HCT116 (cell line): Measurements from ENCODE around the gene ZNRF2. TPM values are rescaled to one million over a fixed set of nuclear protein-coding genes. Genes with fewer than 3 reads are reported as not detected.

Experiments used
- ATAC-seq: fragments of 200-7000 bp; cut with Tn5 transposase; 2 replicates; pipeline ENCODE4 v1.9.1; 2020; ENCODE audit warnings: mild to moderate bottlenecking, moderate library complexity
- BruUV-seq: library from RNA; stranded (reverse); fragments of 400-500 nt; replicated peaks from 2 replicates; lab custom pipeline; 2021; lab: Mats Ljungman, UMichigan
- CTCF ChIA-PET: fragments of 300-600 bp; sonication (Branson Sonifier 250); formaldehyde crosslinking; loops from one replicate; lab custom pipeline; 2021; ENCODE audit warnings: antibody characterized with exemption; lab: Charles Lee
- POLR2A ChIA-PET: fragments of 300-600, 350-600 bp; sonication (Branson Sonifier 250); formaldehyde crosslinking; loops from one replicate; lab custom pipeline; 2021; ENCODE audit warnings: antibody characterized with exemption; lab: Charles Lee
- RAD21 ChIA-PET, 2 experiments: fragments of 300-600 bp; sonication (Branson Sonifier 250); formaldehyde crosslinking; loops; one replicate each; lab custom pipeline; 2023; ENCODE audit warnings: low total read pairs in 2 of 2; ENCODE audit not compliant: uncharacterized antibody in 2 of 2, unreplicated experiment in 2 of 2, low non-redundant PET in 1 of 2; lab: Charles Lee
- DNase-seq: peaks from one replicate; pipeline ENCODE4 v3.0.0-alpha.2; 2010; ENCODE audit warnings: low read depth, low spot score
- H2AFZ ChIP-seq: fragments of 200-600 bp; shearing (Covaris generic), sonication (generic); 2 replicates; pipeline ENCODE4 v1.6.1; 2017; ENCODE audit warnings: low read depth, mixed run types, mixed read lengths, antibody characterized with exemption, low read length; ENCODE audit not compliant: poor library complexity, severe bottlenecking
- H3K27ac ChIP-seq: 2 replicates; pipeline ENCODE4 v1.5.1; 2012; ENCODE audit warnings: low read depth, low read length
- H3K27me3 ChIP-seq: fragments of 200-600 bp; sonication (generic); 2 replicates; pipeline ENCODE4 v1.6.1; 2016; ENCODE audit warnings: mixed run types, low read length, mixed read lengths; ENCODE audit not compliant: insufficient read depth
- H3K36me3 ChIP-seq, 2 experiments: fragments of 200-500 bp in 1 of 2; fragments of 200-600 bp in 1 of 2; sonication (Bioruptor generic) in 1 of 2; sonication (generic) in 1 of 2; 2 replicates each; pipeline versions ENCODE4 v1.5.1 to v1.6.1; 2014 to 2016; ENCODE audit warnings: low read length in 2 of 2, inconsistent platforms in 1 of 2, mixed read lengths in 1 of 2, mixed run types in 1 of 2; ENCODE audit not compliant: insufficient read depth in 2 of 2, control insufficient read depth in 1 of 2
- H3K4me1 ChIP-seq, 2 experiments: fragments of 200-600 bp in 1 of 2; sonication (generic) in 1 of 2; 2 replicates each; pipeline versions ENCODE4 v1.5.1 to v1.6.1; 2012 to 2017; ENCODE audit warnings: low read length in 2 of 2, inconsistent platforms in 1 of 2, mild to moderate bottlenecking in 1 of 2, mixed read lengths in 1 of 2, mixed run types in 1 of 2, moderate library complexity in 1 of 2; ENCODE audit not compliant: insufficient read depth in 2 of 2, control insufficient read depth in 1 of 2
- H3K4me2 ChIP-seq: fragments of 200-600 bp; sonication (generic); 2 replicates; pipeline ENCODE4 v1.6.1; 2017; ENCODE audit warnings: mixed run types, low read length, mixed read lengths
- H3K4me3 ChIP-seq, 2 experiments: fragments of 200-600 bp in 1 of 2; sonication (generic) in 1 of 2; replicated peaks in 1 of 2; 2 replicates each; pipeline ENCODE4 v1.5.1; 2011 to 2016; ENCODE audit warnings: low read length in 2 of 2, control low read depth in 1 of 2, low read depth in 1 of 2, mild to moderate bottlenecking in 1 of 2, mixed read lengths in 1 of 2, mixed run types in 1 of 2
- H3K79me2 ChIP-seq: fragments of 200-600 bp; sonication (generic); 2 replicates; pipeline ENCODE4 v1.6.1; 2017; ENCODE audit warnings: mild to moderate bottlenecking, mixed run types, low read length, moderate library complexity, mixed read lengths; ENCODE audit not compliant: insufficient read depth
- H3K9ac ChIP-seq: fragments of 200-600 bp; sonication (generic); 2 replicates; pipeline ENCODE4 v1.6.1; 2016; ENCODE audit warnings: low read length, mixed read lengths
- H3K9me2 ChIP-seq: fragments of 200-600 bp; sonication (generic), shearing (Covaris generic); 2 replicates; pipeline ENCODE4 v1.6.1; 2017; ENCODE audit warnings: mixed run types, mild to moderate bottlenecking, moderate library complexity; ENCODE audit not compliant: insufficient read depth
- H3K9me3 ChIP-seq, 2 experiments: fragments of 200-500 bp in 1 of 2; fragments of 200-600 bp in 1 of 2; sonication (Bioruptor generic) in 1 of 2; sonication (generic) in 1 of 2; 2 replicates each; pipeline ENCODE4 v1.6.1; 2014 to 2017; ENCODE audit warnings: low read length in 2 of 2, mixed read lengths in 2 of 2, inconsistent platforms in 1 of 2, low read depth in 1 of 2, mild to moderate bottlenecking in 1 of 2, mixed run types in 1 of 2, moderate library complexity in 1 of 2; ENCODE audit not compliant: control insufficient read depth in 1 of 2, insufficient read depth in 1 of 2
- H4K20me1 ChIP-seq: fragments of 200-600 bp; sonication (generic), shearing (Covaris generic); 2 replicates; pipeline ENCODE4 v1.6.1; 2017; ENCODE audit warnings: mixed run types, mild to moderate bottlenecking, moderate library complexity; ENCODE audit not compliant: insufficient read depth
- ATF3 ChIP-seq: IDR thresholded peaks from 2 replicates; pipeline ENCODE4 v1.6.1; 2012
- CBX3 ChIP-seq: IDR thresholded peaks from 2 replicates; pipeline ENCODE4 v1.6.1; 2012; ENCODE audit warnings: low read depth
- CEBPB ChIP-seq: IDR thresholded peaks from 2 replicates; pipeline ENCODE4 v1.6.1; 2012; ENCODE audit warnings: low read depth
- ELF1 ChIP-seq: IDR thresholded peaks from 2 replicates; pipeline ENCODE4 v1.6.1; 2012; ENCODE audit warnings: low read depth, borderline replicate concordance
- EZH2 ChIP-seq: fragments of 200-600 bp; sonication (generic); IDR thresholded peaks from 2 replicates; pipeline ENCODE4 v1.6.1; 2017; ENCODE audit warnings: antibody characterized with exemption, mixed run types
- EZH2phosphoT487 ChIP-seq: fragments of 200-600 bp; IDR thresholded peaks from 2 replicates; pipeline ENCODE4 v1.6.1; 2018; ENCODE audit warnings: antibody characterized with exemption, borderline replicate concordance
- FOSL1 ChIP-seq: IDR thresholded peaks from 2 replicates; pipeline ENCODE4 v1.6.1; 2012; ENCODE audit warnings: low read depth
- MAX ChIP-seq: IDR thresholded peaks from 2 replicates; pipeline ENCODE4 v1.6.1; 2012
- POLR2AphosphoS5 ChIP-seq: IDR thresholded peaks from 2 replicates; pipeline ENCODE4 v1.6.1; 2011; ENCODE audit warnings: mild to moderate bottlenecking, low read depth, low read length, moderate library complexity
- RAD21 ChIP-seq: IDR thresholded peaks from 2 replicates; pipeline ENCODE4 v1.6.1; 2012; ENCODE audit warnings: low read depth, mild to moderate bottlenecking
- SIN3A ChIP-seq: IDR thresholded peaks from 2 replicates; pipeline ENCODE4 v1.6.1; 2012; ENCODE audit warnings: low read depth
- SRF ChIP-seq: IDR thresholded peaks from 2 replicates; pipeline ENCODE4 v1.6.1; 2012; ENCODE audit warnings: low read depth
- ZBTB33 ChIP-seq: IDR thresholded peaks from 2 replicates; pipeline ENCODE4 v1.6.1; 2011; ENCODE audit warnings: mild to moderate bottlenecking, low read length, moderate library complexity; ENCODE audit not compliant: insufficient replicate concordance; ENCODE audit errors: extremely low read depth
- ZNF274 ChIP-seq: fragments of 200-500 bp; sonication (Bioruptor generic); IDR thresholded peaks from 2 replicates; pipeline ENCODE4 v1.6.1; 2014; ENCODE audit warnings: mild to moderate bottlenecking, low read depth, low read length, inconsistent platforms
- intact Hi-C: fragments of 100-400 bp; cut with micrococcal nuclease; formaldehyde crosslinking; loops from 2 replicates; pipeline ENCODE4 v1.10.0; 2022
- total RNA-seq: library from RNA; stranded (reverse); gene quantifications from one replicate; pipeline ENCODE4 v1.2.1, GENCODE V29; 2021; ENCODE audit not compliant: unreplicated experiment

The ZNRF2 gene
- total RNA-seq, 1 experiment from 2014 or later = 10.2 TPM

DNA sequence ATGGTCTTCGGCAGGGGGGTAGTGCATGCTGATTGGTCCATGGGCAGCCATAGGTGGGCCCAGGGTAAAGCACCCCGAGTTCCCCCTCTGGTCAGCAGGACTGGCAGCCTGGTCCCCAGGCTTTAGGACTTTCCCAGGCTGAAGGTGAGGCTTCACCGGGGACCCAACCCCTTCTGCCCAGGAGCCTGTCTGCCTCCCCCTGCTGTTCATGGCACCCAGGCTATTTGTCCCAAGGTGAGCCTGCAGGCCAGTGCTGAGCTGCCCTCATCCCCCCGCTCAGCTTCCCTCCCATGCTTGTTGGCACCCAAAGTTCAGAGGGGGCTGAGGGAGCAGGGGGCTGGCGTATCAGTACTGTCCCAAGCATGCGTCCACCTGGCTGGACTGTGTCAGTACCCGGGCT, 38.5 kb upstream of the ZNRF2 start:
- Histone ChIP-seq H3K9ac (no peak overlapping the region), H3K27ac (no peak overlapping the region), H3K9me3 (no peaks in the 10 kb centered on the region), H3K4me1 (no peaks in the 10 kb centered on the region), H4K20me1 (no peaks in the 10 kb centered on the region), H3K4me2 (no peak overlapping the region), H3K4me3 (no peak overlapping the region), H3K9me2 (no peaks in the 10 kb centered on the region), H3K27me3 (no peaks in the 10 kb centered on the region; the same call in 1 of the 2 replicates), H3K36me3 (no peaks in the 10 kb centered on the region), H3K79me2 (no peaks in the 10 kb centered on the region), H2AFZ (no peak overlapping the region)
- RAD21 ChIA-PET = no interaction called here
- CTCF ChIA-PET = no interaction called here
- intact Hi-C loops = no loop called here
- DNase-seq (no peak), ATAC-seq (no peak)
- no TSS peak for BruUV-seq
- POLR2A ChIA-PET = no interaction called here
- TF ChIP-seq FOSL1 (no peak), POLR2AphosphoS5 (no peak), CEBPB (no peak), EZH2phosphoT487 (no peak), RAD21 (no peak), MAX (no peak), CBX3 (no peak), EZH2 (no peak), SIN3A (no peak), ZBTB33 (no peak), ATF3 (no peak), SRF (no peak), ZNF274 (no peak), ELF1 (no peak)
